ENCODE results near the gene TUBGCP3.

Gene TUBGCP3

GRCh38 chr13:112596235-112596634, 8.3 kb upstream of the TUBGCP3 start:
- peaks cover 47% of the 10 kb centered on the region for H3K27me3 Mint-ChIP-seq
- H3K36me3 Mint-ChIP-seq = no peaks in the 10 kb centered on the region
- H3K4me1 Mint-ChIP-seq = no peaks in the 10 kb centered on the region
- H3K4me3 Mint-ChIP-seq = no peak overlapping the region
- no peak overlapping the region for H3K27ac Mint-ChIP-seq
- H3K9me3 Mint-ChIP-seq = peaks cover 4% of the 10 kb centered on the region
- no peak for ATAC-seq

DNA sequence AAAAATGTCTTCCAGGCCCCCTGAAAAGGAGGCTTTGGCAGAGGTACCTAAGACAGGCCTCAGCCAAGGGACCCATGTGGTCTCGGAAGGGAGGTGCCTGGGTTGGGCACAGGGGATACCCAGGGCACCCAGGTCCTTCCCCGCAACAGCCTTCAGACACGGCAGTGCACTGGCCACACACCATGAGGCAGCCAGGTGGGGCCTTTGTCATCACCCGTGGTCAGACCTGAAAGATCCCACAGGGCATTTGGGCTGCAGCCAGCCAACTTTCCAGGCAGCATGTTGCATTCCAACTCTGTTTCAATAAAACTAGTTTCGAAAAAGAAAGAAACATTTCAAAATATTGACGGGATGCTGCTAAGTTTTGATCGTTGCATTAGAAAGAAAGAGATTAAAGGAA, 4.7 kb upstream of the TUBGCP3 start:
- H3K36me3 Mint-ChIP-seq = no peaks in the 10 kb centered on the region
- no peak overlapping the region for H3K27ac Mint-ChIP-seq
- H3K9me3 Mint-ChIP-seq = peaks cover 4% of the 10 kb centered on the region
- peaks cover 14% of the 10 kb centered on the region for H3K4me1 Mint-ChIP-seq
- H3K27me3 Mint-ChIP-seq = peaks cover 37% of the 10 kb centered on the region
- ATAC-seq = no peak
- no peak overlapping the region for H3K4me3 Mint-ChIP-seq

DNA sequence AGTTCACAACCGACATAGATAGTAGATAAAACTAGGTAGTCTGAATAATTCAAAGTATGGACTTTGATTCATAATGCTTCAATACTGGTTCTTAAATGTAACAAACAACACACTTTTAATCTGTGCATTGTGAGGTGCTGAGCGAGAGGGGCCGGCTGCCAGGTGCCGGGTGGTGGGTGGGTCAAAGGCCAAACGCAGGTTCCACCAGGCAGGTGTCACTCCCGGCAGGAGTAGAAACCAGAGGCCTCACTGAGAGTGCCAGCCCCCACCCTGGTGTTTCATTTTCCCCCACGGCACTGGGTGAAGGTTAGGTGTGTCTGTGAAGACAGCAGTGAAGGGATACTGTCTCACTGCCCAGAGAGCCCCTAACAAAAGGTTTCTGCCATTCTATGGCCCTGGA, 4.2 kb upstream of the TUBGCP3 start:
- Mint-ChIP-seq H3K36me3 (no peaks in the 10 kb centered on the region), H3K4me3 (no peak overlapping the region), H3K27ac (no peak overlapping the region), H3K9me3 (peaks cover 4% of the 10 kb centered on the region), H3K4me1 (peaks cover 18% of the 10 kb centered on the region), H3K27me3 (peaks cover 32% of the 10 kb centered on the region)
- ATAC-seq = no peak

GRCh38 chr13:112588490-112589297, 741 bp upstream of the TUBGCP3 start:
- no peak for ATAC-seq
- Mint-ChIP-seq H3K4me3 (peak overlapping the region; percentile 84), H3K9me3 (no peaks in the 10 kb centered on the region), H3K4me1 (peaks cover 36% of the 10 kb centered on the region), H3K27me3 (peaks cover 11% of the 10 kb centered on the region), H3K36me3 (no peaks in the 10 kb centered on the region), H3K27ac (peak overlapping the region; percentile 99)

GRCh38 chr13:112587212-112587763, 665 bp downstream of the TUBGCP3 start:
- Mint-ChIP-seq H3K27me3 (peaks cover 1% of the 10 kb centered on the region), H3K27ac (peak overlapping the region; percentile 99), H3K4me1 (peaks cover 50% of the 10 kb centered on the region), H3K9me3 (no peaks in the 10 kb centered on the region), H3K4me3 (peak overlapping the region; percentile 84), H3K36me3 (peaks cover under 1% of the 10 kb centered on the region)
- ATAC-seq = peak; percentile 79

DNA sequence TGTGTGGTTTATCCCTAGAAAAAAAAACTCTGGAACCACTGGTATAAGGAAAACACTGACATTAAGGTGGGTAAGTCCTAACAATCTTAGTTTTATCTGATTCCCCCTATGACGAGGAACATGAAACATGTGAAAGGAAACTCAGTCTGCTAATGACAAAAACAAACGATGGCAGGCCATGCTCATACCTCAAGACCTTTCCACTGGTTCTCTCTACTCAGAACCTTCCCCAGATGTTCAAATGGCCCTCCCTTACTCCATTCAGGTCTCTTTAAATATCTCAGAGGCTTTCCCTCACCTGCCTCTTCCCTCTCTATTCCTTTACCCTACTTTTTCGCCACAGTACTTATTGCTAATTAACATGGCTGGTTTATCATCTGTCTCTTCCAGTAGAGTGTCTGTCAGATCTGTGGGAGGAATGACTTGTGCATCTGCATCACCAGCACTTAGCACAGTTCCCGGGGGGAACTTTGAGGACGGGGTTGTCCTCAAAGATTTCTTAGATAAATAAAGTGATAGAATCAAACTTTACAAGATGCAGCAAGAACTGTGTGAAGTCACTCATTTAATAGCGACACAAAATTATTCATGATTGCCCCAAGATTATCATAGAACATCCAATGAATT, 1.5 kb downstream of the TUBGCP3 start:
- ATAC-seq = no peak
- H3K27me3 Mint-ChIP-seq = no peaks in the 10 kb centered on the region
- H3K4me1 Mint-ChIP-seq = peaks cover 58% of the 10 kb centered on the region
- peaks cover 9% of the 10 kb centered on the region for H3K36me3 Mint-ChIP-seq
- H3K4me3 Mint-ChIP-seq = peak overlapping the region; percentile 84
- no peaks in the 10 kb centered on the region for H3K9me3 Mint-ChIP-seq
- peak overlapping the region; percentile 99 for H3K27ac Mint-ChIP-seq

DNA sequence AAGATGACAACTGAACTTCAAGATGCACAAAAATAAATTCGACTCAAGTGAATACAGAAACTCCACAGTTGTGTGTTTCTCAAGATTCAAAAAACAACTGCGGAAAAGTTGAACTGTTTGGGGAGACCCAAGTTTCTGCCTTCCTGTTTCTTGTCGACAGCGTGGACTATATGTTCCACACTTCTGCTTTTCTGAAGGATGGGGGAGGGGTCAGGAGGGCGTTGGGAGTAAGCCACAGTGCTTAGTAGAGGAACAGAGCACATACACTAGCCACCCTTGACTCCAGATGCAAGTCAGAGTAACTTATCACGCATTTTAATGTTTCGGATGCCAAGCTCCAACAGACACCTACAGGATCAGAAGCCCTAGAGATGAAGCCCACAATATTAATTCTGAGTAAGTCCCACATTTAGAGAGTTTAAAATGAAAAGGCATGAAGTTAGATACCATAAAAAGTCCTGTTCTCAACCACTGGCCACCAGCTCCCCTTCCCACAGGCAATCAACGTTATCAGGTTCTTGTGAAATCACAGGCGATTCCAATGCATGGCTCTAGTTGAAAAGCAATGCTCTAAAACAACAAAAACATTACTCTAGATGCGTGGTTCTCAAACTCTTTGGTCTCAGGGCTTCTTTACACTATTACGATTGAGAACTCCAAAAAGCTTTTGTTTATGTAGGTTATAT, 4.2 kb downstream of the TUBGCP3 start:
- H3K27me3 Mint-ChIP-seq = no peaks in the 10 kb centered on the region
- peaks cover 18% of the 10 kb centered on the region for H3K36me3 Mint-ChIP-seq
- peak overlapping the region; percentile 87 for H3K27ac Mint-ChIP-seq
- no peaks in the 10 kb centered on the region for H3K9me3 Mint-ChIP-seq
- ATAC-seq = peak; percentile 79
- peaks cover 65% of the 10 kb centered on the region for H3K4me1 Mint-ChIP-seq
- peak overlapping the region; percentile 39 for H3K4me3 Mint-ChIP-seq

DNA sequence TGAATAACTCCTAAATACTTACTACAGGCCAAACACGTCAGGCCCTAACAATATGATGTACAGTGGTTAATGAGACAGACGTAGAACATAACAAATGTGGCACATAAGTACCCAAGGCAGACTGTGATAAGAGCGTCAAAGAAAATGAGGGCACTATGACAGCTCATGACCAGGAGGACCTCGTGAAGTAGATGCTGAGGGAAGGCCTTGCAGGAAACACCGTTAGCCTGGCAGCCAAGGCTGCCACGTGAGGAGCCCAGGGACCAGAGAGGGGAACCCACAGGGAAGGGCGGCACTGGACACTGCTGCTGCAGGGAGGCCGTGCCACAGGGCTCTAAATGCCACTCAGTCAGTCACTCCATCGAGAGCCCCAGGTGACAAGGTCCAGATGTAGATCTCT, 5.7 kb downstream of the TUBGCP3 start:
- Mint-ChIP-seq H3K36me3 (peaks cover 22% of the 10 kb centered on the region), H3K4me1 (peaks cover 58% of the 10 kb centered on the region), H3K4me3 (no peak overlapping the region), H3K9me3 (no peaks in the 10 kb centered on the region), H3K27ac (peak overlapping the region; percentile 75), H3K27me3 (no peaks in the 10 kb centered on the region)
- ATAC-seq = no peak

DNA sequence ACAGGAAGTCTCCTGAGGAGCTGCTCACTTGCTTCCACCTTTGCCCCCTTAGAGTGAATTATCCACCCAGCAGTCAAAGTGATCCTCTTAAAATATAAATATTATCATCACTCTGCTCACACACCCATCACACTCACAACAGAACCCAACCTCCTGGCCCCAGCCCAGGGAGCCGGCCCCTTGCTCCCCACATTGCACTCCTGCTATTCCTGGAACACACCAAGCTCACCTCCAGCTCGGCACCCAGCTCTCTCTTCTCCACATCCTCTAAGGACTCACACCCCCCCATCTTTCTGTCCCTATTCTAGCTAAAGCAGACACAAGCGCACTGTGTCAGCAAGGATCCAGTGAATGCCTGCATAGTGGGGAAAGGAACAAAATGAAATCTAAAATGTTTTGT, 7.0 kb downstream of the TUBGCP3 start:
- Mint-ChIP-seq H3K4me1 (peaks cover 50% of the 10 kb centered on the region), H3K27ac (no peak overlapping the region), H3K36me3 (peaks cover 22% of the 10 kb centered on the region), H3K4me3 (no peak overlapping the region), H3K27me3 (no peaks in the 10 kb centered on the region), H3K9me3 (no peaks in the 10 kb centered on the region)
- no peak for ATAC-seq

DNA sequence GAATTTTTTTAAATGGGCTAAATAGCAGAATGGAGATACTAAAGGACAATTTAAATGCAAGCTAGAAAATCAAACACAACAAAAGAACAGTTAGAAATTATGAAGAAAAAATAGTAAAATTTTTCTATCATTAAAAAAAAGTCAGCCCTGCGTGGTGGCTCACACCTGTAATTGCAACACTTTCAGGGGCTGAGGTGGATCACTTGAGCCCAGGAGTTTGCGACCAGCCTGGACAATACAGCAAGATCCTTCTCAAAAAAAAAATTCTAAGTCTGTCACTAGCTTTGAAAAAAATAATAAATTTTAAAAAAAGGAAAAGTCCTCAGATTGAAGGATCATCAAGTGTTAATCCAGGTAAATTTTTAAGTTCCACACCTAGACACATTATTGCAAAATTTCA, 7.7 kb downstream of the TUBGCP3 start:
- Mint-ChIP-seq H3K27me3 (no peaks in the 10 kb centered on the region), H3K36me3 (peaks cover 22% of the 10 kb centered on the region), H3K9me3 (no peaks in the 10 kb centered on the region), H3K4me1 (peaks cover 57% of the 10 kb centered on the region), H3K27ac (no peak overlapping the region), H3K4me3 (no peak overlapping the region)
- no peak for ATAC-seq

DNA sequence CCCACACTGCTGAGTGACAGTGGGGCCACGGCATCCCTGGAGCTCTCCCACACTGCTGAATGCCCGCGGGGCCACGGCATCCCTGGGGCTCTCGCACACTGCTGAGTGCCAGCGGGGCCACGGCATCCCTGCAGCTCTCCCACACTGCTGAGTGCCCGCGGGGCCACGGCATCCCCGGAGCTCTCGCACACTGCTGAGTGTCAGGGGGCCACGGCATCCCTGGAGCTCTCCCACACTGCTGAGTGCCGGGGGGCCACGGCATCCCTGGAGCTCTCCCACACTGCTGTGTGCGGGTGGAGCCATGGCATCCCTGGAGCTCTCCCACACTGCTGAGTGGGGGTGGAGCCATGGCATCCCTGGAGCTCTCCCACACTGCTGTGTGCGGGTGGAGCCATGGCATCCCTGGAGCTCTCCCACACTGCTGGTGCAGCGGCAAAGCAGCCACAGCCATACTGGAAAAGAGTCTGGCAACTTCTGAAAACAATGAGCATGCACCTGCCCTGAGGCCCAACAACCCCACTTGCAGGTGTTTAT, 8.6 kb downstream of the TUBGCP3 start:
- Mint-ChIP-seq H3K4me1 (peaks cover 65% of the 10 kb centered on the region), H3K27me3 (no peaks in the 10 kb centered on the region), H3K36me3 (peaks cover 22% of the 10 kb centered on the region), H3K27ac (no peak overlapping the region), H3K9me3 (no peaks in the 10 kb centered on the region), H3K4me3 (no peak overlapping the region)
- no peak for ATAC-seq

DNA sequence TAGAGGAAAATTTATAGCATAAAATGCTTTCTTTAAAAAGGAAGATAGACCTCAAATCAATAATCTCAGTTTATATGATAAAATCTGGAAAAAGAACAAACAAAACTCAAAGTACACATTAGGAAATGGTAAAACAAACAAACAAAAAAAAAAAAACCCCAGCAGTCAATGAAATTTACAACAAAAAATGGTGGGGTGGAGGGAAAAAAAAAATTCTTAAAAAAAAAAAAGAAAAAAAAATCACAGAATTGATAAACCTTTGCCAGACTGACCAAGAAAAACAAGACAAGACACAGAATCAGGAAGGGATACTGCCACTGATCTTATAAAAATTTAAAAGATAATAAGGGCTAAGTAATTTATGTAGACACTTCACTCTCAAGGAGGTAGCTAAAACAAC, 11.2 kb downstream of the TUBGCP3 start:
- Mint-ChIP-seq H3K9me3 (no peaks in the 10 kb centered on the region), H3K4me3 (no peak overlapping the region), H3K27me3 (no peaks in the 10 kb centered on the region), H3K4me1 (peaks cover 59% of the 10 kb centered on the region), H3K36me3 (peaks cover 17% of the 10 kb centered on the region), H3K27ac (no peak overlapping the region)
- ATAC-seq = no peak

GRCh38 chr13:112576191-112576590, 11.8 kb downstream of the TUBGCP3 start:
- no peaks in the 10 kb centered on the region for H3K27me3 Mint-ChIP-seq
- ATAC-seq = no peak
- no peaks in the 10 kb centered on the region for H3K9me3 Mint-ChIP-seq
- peaks cover 13% of the 10 kb centered on the region for H3K36me3 Mint-ChIP-seq
- no peak overlapping the region for H3K27ac Mint-ChIP-seq
- no peak overlapping the region for H3K4me3 Mint-ChIP-seq
- H3K4me1 Mint-ChIP-seq = peaks cover 58% of the 10 kb centered on the region

- Mint-ChIP-seq H3K9me3 (no peaks in the 10 kb centered on the region), H3K36me3 (peaks cover 18% of the 10 kb centered on the region), H3K27me3 (no peaks in the 10 kb centered on the region), H3K27ac (no peak overlapping the region), H3K4me1 (peaks cover 58% of the 10 kb centered on the region), H3K4me3 (no peak overlapping the region)
- no peak for ATAC-seq
These were observed 12.3 kb downstream of the TUBGCP3 start for GRCh38 chr13:112575675-112576074.

Data from stimulated activated memory B cell treated with anti-CD40 and anti-IgM and Interleukin-4, amounts not matched to agents 10 μg/mL and 1 μg/mL and 100 μg/mL, for 72 hours (primary cell).